Glomerular endothelial cell (primary cell): ENCODE data around the gene NT5C1A. TPM values are rescaled to one million over a fixed set of nuclear protein-coding genes. Genes with fewer than 3 reads are reported as not detected.

Experiments
- DNase-seq: peaks from one replicate; pipeline ENCODE4 v3.0.0-alpha.2; 2011; ENCODE audit warnings: low read depth, low spot score; ENCODE audit errors: extremely low read depth
- total RNA-seq: library from RNA; depleted of rRNA; stranded (reverse); fragments of >200 nt; gene quantifications from 2 replicates; pipeline ENCODE4 v1.2.3, GENCODE V29; 2015

NT5C1A gene
- total RNA-seq, 1 donor from 2014 or later = not detected

GRCh38 chr1:39613250-39613649, 58.7 kb downstream of the NT5C1A start:
- no peak for DNase-seq

DNA sequence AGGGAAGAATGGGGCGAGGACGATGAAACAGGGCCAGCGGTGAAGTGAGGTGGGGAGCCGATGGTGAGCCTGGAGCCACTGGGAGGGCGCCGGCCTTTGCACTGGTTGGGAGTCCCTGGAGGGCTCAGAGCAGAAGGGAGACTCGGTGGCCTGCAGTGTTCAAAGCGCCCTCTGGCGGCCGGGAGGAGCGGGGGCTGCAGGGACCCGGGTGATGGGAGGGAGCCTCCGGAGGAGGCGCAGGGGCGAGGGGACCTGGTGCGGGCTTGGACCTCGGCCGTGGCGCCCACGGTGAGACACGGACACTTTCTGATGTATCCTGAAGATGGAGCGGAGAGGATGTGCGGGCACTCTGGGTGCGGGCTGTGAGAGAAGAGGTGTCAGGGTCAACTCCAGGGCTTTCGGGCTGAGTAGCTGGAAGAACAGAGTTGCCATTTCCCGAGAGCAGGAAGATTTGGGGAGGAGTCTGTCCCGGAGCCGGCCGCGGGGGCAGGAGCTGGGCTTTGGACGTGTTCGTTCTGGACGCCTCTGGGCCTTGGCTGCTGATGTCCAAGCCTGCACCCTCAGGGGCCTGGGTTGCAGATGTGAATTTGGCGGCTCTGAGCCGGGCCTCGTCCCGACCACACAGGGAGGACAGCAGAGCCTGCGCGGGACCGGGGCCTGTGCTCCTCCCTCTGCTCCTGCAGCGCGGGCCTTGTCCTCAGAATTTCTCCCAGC, 62.1 kb downstream of the NT5C1A start:
- DNase-seq = no peak

Other genes with a start within 250 kb of the NT5C1A start
- 0.15 and 0.53 TPM in 2 replicates for gene BMP8A, start 180.5 kb downstream of the NT5C1A start, total RNA-seq
- gene PABPC4, start 95.3 kb downstream of the NT5C1A start, total RNA-seq = 144 and 157 TPM in 2 replicates
- 0.44 and 0.82 TPM in 2 replicates for gene HEYL, start 32.5 kb downstream of the NT5C1A start, total RNA-seq
- gene HPCAL4, start 19.3 kb upstream of the NT5C1A start, total RNA-seq = not detected in 2 replicates
- gene PPIE, start 66.8 kb upstream of the NT5C1A start, total RNA-seq = 33.8 and 35.3 TPM in 2 replicates
- 1.2 and 2.5 TPM in 2 replicates for gene OXCT2, start 99.2 kb upstream of the NT5C1A start, total RNA-seq
- gene BMP8B, start 116.8 kb upstream of the NT5C1A start, total RNA-seq = 0.05 TPM in 1 of 2 replicates, not detected in the other
- gene TRIT1, start 211.4 kb upstream of the NT5C1A start, total RNA-seq = 20.3 and 21.6 TPM in 2 replicates
- 2.5 and 3.3 TPM in 2 replicates for gene MYCL, start 229.8 kb upstream of the NT5C1A start, total RNA-seq